ENCODE results near the gene TEAD1.

TEAD1 gene

GRCh38 chr11:12725863-12726682, 51.9 kb downstream of the TEAD1 start:
- TF ChIP-seq CTCF (IDR thresholded peaks at IDR 0.05; ENCODE audit: low read depth, low read length), result no peak
- H3K4me3 ChIP-seq (ENCODE audit: low read depth, low read length), result no peak overlapping the region
- in situ Hi-C loops (cut with HindIII; ENCODE audit: low sequenced_read_pairs), result no loop called here
- peak; percentile 69 for DNase-seq (ENCODE audit: low read depth, low spot score)

GRCh38 chr11:12727563-12728211, 53.5 kb downstream of the TEAD1 start:
- peak; percentile 62 for DNase-seq (ENCODE audit: low read depth, low spot score)
- in situ Hi-C loops (cut with HindIII; ENCODE audit: low sequenced_read_pairs), result no loop called here

GRCh38 chr11:12728417-12728816, 54.2 kb downstream of the TEAD1 start:
- no peak for DNase-seq (ENCODE audit: low read depth, low spot score)
- in situ Hi-C loops (cut with HindIII; ENCODE audit: low sequenced_read_pairs), result no loop called here
- TF ChIP-seq CTCF (IDR thresholded peaks at IDR 0.05; ENCODE audit: low read depth, low read length), result no peak
- H3K4me3 ChIP-seq (ENCODE audit: low read depth, low read length), result no peak overlapping the region

More at GRCh38 chr11:12727563-12728211, 53.5 kb downstream of the TEAD1 start:
- TF ChIP-seq CTCF (IDR thresholded peaks at IDR 0.05; ENCODE audit: low read depth, low read length), result no peak
- H3K4me3 ChIP-seq (ENCODE audit: low read depth, low read length), result no peak overlapping the region

GRCh38 chr11:12729941-12730340, 55.7 kb downstream of the TEAD1 start:
- no peak overlapping the region for H3K4me3 ChIP-seq (ENCODE audit: low read depth, low read length)
- no peak for DNase-seq (ENCODE audit: low read depth, low spot score)
- no peak for TF ChIP-seq CTCF (IDR thresholded peaks at IDR 0.05; ENCODE audit: low read depth, low read length)
- in situ Hi-C loops (cut with HindIII; ENCODE audit: low sequenced_read_pairs), result no loop called here

- in situ Hi-C loops (cut with HindIII; ENCODE audit: low sequenced_read_pairs), result no loop called here
- DNase-seq (ENCODE audit: low read depth, low spot score), result no peak
- TF ChIP-seq CTCF (IDR thresholded peaks at IDR 0.05; ENCODE audit: low read depth, low read length), result no peak
- no peak overlapping the region for H3K4me3 ChIP-seq (ENCODE audit: low read depth, low read length)
These were observed 57.7 kb downstream of the TEAD1 start for GRCh38 chr11:12731841-12732336.

GRCh38 chr11:12733091-12733490, 58.9 kb downstream of the TEAD1 start:
- no peak for TF ChIP-seq CTCF (IDR thresholded peaks at IDR 0.05; ENCODE audit: low read depth, low read length)
- DNase-seq (ENCODE audit: low read depth, low spot score), result no peak
- in situ Hi-C loops (cut with HindIII; ENCODE audit: low sequenced_read_pairs), result no loop called here
- H3K4me3 ChIP-seq (ENCODE audit: low read depth, low read length), result no peak overlapping the region
